RWPE1 (cell line): Measurements from ENCODE around the gene HECTD2.

Experiments used
- CTCF ChIA-PET: fragments of 350-600 bp; sonication (Branson Sonifier 250); formaldehyde crosslinking; extraction: SDS; loops from one replicate; lab custom pipeline; 2021; lab: Yijun Ruan, JAX
- POLR2A ChIA-PET: fragments of 400-600 bp; formaldehyde crosslinking; extraction: SDS; loops from one replicate; lab custom pipeline; 2020; ENCODE audit warnings: antibody characterized with exemption; ENCODE audit not compliant: low non-redundant PET; lab: Yijun Ruan, JAX
- DNase-seq: peaks from one replicate; pipeline ENCODE4 v3.0.0; 2012; ENCODE audit warnings: low spot score
- H3K27ac ChIP-seq: fragments of 450-650 bp; 2 replicates; pipeline ENCODE4 v1.5.1; 2017
- CTCF ChIP-seq: fragments of 450-650 bp; conservative IDR thresholded peaks from 2 replicates; pipeline ENCODE4 v1.5.1; 2017; ENCODE audit warnings: low read depth, mild to moderate bottlenecking

The HECTD2 gene

GRCh38 chr10:91537614-91538383 lies 127.7 kb downstream of the HECTD2 start:
- CTCF ChIA-PET, result interaction anchor here (0.6 kb wide), 1 partner anchor 374 kb away, joined by 3 read pairs; no protein-coding TSS in a partner anchor
- POLR2A ChIA-PET, result no interaction called here
- no peak overlapping the region for H3K27ac ChIP-seq
- DNase-seq, result no peak
- TF ChIP-seq CTCF, result no peak

DNA sequence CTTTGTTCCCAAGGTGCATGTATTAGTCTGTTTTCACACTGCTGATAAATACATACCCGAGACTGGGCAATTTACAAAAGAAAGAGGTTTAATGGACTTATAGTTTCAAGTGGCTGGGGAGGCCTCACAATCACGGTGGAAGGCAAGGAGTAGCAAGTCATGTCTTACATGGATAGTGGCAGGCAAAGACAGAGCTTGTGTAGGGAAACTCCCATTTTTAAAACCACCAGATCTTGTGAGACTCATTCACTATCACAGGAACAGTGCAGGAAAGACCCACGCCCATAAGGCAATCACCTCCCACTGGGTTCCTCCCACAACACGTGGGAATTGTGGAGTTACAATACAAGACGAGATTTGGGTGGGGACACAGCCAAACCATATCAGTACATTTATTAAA lies 129.8 kb downstream of the HECTD2 start:
- no peak overlapping the region for H3K27ac ChIP-seq
- POLR2A ChIA-PET, result no interaction called here

GRCh38 chr10:91540733-91541132 lies 130.6 kb downstream of the HECTD2 start:
- no peak for TF ChIP-seq CTCF
- no peak overlapping the region for H3K27ac ChIP-seq
- DNase-seq, result no peak
- ChIA-PET POLR2A (interaction anchor here (0.6 kb wide), 1 partner anchor 378 kb away, joined by 3 read pairs; no protein-coding TSS in a partner anchor), CTCF (interaction anchor here (0.6 kb wide), 1 partner anchor 148 kb away, joined by 7 read pairs; no protein-coding TSS in a partner anchor)

More for the DNA sequence above, 129.8 kb downstream of the HECTD2 start:
- no peak for TF ChIP-seq CTCF
- CTCF ChIA-PET, result no interaction called here
- DNase-seq, result no peak

DNA sequence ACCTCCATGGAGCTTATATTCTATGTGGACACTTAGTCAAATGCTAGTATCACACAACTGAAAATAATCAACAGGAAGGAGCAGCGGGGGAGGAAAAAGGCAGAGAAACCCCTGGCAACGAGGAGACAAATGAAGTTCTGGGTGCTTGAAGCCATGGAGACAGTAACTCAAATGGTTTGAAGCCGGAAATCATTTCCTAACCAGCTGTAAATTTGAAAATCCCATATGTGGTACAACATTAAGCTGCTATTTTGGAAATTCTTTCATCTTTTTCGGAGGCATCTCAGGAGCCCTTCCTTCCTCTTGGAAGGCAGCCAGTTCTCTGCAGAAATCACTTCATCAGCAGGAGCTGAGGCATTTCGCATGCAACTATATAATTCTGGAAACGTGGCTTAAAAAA lies 131.3 kb downstream of the HECTD2 start:
- no peak for TF ChIP-seq CTCF
- ChIA-PET CTCF (no interaction called here), POLR2A (interaction anchor here (0.6 kb wide), 1 partner anchor 378 kb away, joined by 3 read pairs; no protein-coding TSS in a partner anchor)
- no peak for DNase-seq
- H3K27ac ChIP-seq, result no peak overlapping the region

DNA sequence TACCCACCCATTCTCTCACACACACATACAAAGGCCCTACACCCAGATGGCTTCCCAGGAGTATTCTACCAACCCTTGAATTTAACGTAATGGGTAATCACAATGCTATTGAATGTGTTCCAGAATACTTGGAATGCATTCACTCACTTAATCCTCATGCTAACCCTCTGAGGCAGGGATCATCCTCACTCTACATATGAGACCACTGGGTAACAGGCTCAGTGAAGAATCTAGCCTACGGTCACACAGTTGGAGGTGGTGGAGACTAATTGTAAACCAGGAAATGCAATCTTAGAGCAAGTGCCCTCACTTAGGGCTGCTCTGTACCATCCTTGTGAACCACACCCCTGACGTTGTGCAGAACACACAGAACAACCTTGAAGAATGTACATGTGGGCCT lies 135.2 kb downstream of the HECTD2 start:
- ChIA-PET CTCF (no interaction called here), POLR2A (no interaction called here)
- DNase-seq, result no peak

DNA sequence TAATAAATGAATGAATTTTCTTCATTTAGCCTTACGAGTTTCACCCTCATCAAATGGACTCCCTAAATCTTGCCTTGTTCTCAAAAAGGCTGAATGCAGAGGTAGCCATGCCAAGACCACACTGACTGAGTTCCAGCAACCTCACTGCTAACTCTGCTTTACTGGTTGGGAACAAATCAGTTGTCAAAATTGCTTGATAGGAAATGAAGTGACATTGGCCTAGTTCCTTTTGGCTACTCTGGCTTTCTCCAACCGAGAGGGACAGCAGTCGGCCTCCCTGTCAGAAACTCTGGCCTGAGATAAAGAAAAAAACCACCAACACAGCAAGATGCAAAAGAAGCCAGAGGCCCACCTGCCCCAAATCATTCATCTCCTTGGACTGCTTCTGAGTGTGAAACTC lies 135.7 kb downstream of the HECTD2 start:
- POLR2A ChIA-PET, result no interaction called here
- no peak for TF ChIP-seq CTCF
- CTCF ChIA-PET, result no interaction called here
- DNase-seq, result no peak
- H3K27ac ChIP-seq, result no peak overlapping the region

More for the DNA sequence above, 135.2 kb downstream of the HECTD2 start:
- H3K27ac ChIP-seq, result no peak overlapping the region
- no peak for TF ChIP-seq CTCF
